RWPE2 (cell line): ENCODE data around the gene PSEN1.

ENCODE experiments used
- ATAC-seq: fragments of 200-7000 bp; cut with Tn5 transposase; 3 replicates; pipeline ENCODE4 v1.9.1; 2021; ENCODE audit warnings: low read depth
- DNase-seq: peaks from one replicate; pipeline ENCODE4 v3.0.0-alpha.2; 2020; ENCODE audit warnings: low spot score
- H3K27ac ChIP-seq: fragments of 450-650 bp; 2 replicates; pipeline ENCODE4 v1.5.1; 2017; ENCODE audit warnings: mild to moderate bottlenecking; ENCODE audit not compliant: poor library complexity, severe bottlenecking
- H3K27me3 ChIP-seq: fragments of 250-450 bp; sonication (Bioruptor Pico); 2 replicates; pipeline ENCODE4 v1.5.1; 2021; ENCODE audit warnings: mild to moderate bottlenecking, moderate library complexity; ENCODE audit not compliant: insufficient read depth, poor library complexity, severe bottlenecking
- H3K36me3 ChIP-seq: fragments of 250-450 bp; sonication (Bioruptor Pico); 2 replicates; pipeline ENCODE4 v1.5.1; 2020; ENCODE audit warnings: low read depth, mild to moderate bottlenecking, moderate library complexity
- H3K4me1 ChIP-seq: fragments of 250-450 bp; sonication (Bioruptor Pico); 2 replicates; pipeline ENCODE4 v1.5.1; 2021; ENCODE audit warnings: mild to moderate bottlenecking, moderate library complexity; ENCODE audit not compliant: insufficient read depth, poor library complexity, severe bottlenecking
- H3K4me3 ChIP-seq: fragments of 250-450 bp; sonication (Bioruptor Pico); 2 replicates; pipeline ENCODE4 v1.5.1; 2021; ENCODE audit warnings: mild to moderate bottlenecking, moderate library complexity; ENCODE audit not compliant: severe bottlenecking
- H3K9me3 ChIP-seq: fragments of 250-450 bp; sonication (Bioruptor Pico); 2 replicates; pipeline ENCODE4 v1.5.1; 2021; ENCODE audit warnings: mild to moderate bottlenecking, moderate library complexity; ENCODE audit not compliant: severe bottlenecking
- TF ChIP-seq, protein P1 (sequence below): fragments of 450-650 bp; IDR thresholded peaks from one replicate; pipeline ENCODE4 v1.5.1; 2017; ENCODE audit warnings: mild to moderate bottlenecking, moderate library complexity; ENCODE audit not compliant: poor library complexity, severe bottlenecking

The PSEN1 gene

DNA sequence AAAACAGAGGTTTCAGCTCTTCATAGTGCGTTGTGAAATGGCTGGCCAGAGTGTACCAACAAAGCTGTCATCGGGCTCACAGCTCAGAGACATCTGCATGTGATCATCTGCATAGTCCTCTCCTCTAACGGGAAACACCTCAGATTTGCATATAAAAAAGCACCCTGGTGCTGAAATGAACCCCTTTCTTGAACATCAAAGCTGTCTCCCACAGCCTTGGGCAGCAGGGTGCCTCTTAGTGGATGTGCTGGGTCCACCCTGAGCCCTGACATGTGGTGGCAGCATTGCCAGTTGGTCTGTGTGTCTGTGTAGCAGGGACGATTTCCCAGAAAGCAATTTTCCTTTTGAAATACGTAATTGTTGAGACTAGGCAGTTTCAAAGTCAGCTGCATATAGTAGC, 86.7 kb downstream of the PSEN1 start:
- peaks cover 3% of the 10 kb centered on the region for H3K4me1 ChIP-seq
- TF ChIP-seq, protein P1, sequence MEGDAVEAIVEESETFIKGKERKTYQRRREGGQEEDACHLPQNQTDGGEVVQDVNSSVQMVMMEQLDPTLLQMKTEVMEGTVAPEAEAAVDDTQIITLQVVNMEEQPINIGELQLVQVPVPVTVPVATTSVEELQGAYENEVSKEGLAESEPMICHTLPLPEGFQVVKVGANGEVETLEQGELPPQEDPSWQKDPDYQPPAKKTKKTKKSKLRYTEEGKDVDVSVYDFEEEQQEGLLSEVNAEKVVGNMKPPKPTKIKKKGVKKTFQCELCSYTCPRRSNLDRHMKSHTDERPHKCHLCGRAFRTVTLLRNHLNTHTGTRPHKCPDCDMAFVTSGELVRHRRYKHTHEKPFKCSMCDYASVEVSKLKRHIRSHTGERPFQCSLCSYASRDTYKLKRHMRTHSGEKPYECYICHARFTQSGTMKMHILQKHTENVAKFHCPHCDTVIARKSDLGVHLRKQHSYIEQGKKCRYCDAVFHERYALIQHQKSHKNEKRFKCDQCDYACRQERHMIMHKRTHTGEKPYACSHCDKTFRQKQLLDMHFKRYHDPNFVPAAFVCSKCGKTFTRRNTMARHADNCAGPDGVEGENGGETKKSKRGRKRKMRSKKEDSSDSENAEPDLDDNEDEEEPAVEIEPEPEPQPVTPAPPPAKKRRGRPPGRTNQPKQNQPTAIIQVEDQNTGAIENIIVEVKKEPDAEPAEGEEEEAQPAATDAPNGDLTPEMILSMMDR, result no peak
- H3K36me3 ChIP-seq, result peaks cover 22% of the 10 kb centered on the region
- no peaks in the 10 kb centered on the region for H3K27me3 ChIP-seq
- ATAC-seq, result no peak
- no peak for DNase-seq
- no peak overlapping the region for H3K4me3 ChIP-seq
- no peaks in the 10 kb centered on the region for H3K9me3 ChIP-seq
- no peak overlapping the region for H3K27ac ChIP-seq

DNA sequence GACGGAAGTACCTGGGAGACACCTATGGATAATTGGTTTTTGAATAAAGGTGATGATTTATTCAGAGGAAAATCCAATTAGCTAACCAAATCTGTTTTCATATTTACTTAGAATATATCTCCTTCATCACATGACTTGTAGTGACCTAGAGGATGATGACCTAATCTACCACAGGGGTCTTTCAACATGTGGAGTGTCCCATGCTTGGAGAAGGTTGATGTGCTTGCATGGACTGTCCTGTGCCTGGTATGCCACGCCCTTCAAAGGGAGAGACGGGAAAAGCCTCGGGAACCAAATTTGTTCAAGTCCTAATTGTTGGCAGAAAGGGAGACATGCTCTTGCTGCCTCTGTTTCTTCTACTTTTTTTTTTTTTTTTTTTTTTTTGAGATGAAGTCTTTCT, 89.2 kb downstream of the PSEN1 start:
- DNase-seq, result no peak
- TF ChIP-seq, protein P1, result no peak
- no peak for ATAC-seq
- no peaks in the 10 kb centered on the region for H3K27me3 ChIP-seq
- H3K9me3 ChIP-seq, result no peaks in the 10 kb centered on the region
- H3K36me3 ChIP-seq, result no peaks in the 10 kb centered on the region
- H3K27ac ChIP-seq, result no peak overlapping the region
- no peak overlapping the region for H3K4me3 ChIP-seq
- H3K4me1 ChIP-seq, result peaks cover 11% of the 10 kb centered on the region

DNA sequence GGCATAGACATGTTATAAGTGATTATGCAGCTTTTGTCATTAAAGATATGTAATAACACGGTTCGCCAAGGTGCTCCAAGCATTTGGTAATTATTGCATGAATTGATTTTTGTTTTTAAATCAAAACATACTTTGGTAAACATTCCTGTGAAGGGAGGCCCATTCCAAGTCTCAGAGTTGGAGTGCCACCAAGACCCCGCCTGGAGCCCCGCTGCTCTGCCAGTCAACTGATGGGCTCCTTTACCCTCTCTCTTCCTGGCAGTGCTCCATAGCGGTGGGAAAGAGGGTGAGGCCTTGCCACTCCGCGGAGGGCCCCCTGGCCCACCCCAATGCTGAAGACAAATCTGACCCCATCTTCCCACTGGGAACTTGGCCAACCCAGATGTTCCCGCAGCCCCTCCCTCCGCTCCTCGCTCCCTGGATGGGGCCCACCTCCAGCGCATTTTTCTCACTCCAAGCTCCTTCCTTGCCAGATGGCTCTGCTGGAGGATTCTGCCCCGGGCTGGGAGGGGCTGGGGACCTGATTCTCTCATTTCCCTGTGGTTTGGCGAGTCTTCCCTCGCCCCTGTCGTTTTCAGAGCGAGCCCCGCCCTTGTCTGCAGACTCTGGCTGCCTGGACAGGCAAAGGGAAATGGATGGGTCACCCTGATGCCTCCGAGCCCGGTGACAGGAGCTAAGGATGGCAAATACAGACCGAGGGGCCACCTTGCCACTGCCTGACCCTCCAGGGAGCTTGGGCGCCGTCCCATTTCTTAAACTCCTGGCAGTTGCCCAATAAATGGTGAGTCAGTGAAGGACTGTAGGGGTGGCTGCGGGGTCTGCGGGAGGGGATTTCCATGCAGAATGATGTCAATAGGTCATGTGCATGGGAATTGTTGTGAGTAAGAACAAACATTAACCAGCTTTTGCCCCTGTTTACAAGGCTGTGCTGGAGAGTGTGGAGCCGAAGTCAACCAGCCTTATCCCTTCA, 91.8 kb downstream of the PSEN1 start:
- no peak for DNase-seq

DNA sequence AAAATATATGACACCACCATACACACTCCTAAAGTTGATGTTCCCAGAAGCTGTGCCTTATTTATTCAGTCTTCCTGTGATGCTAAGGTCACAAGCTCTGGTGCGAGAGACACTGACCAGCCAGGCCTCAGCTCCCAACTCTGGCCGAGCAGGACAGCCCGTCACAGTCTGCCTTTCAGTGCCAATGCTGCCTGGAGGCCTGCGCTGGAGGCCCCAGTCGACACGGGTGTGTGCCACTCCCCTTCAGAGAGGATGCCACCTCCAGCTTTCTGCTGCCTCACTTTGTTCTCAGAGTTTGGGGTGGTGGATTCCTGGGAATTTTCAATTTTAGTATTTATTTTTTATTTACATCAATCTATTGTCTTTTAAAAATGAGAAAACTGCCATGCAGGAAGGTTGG, 93.7 kb downstream of the PSEN1 start:
- H3K36me3 ChIP-seq, result no peaks in the 10 kb centered on the region
- peaks cover 11% of the 10 kb centered on the region for H3K4me1 ChIP-seq
- H3K27me3 ChIP-seq, result peaks cover 6% of the 10 kb centered on the region
- H3K9me3 ChIP-seq, result no peaks in the 10 kb centered on the region
- DNase-seq (no peak), ATAC-seq (no peak)
- no peak overlapping the region for H3K27ac ChIP-seq
- TF ChIP-seq, protein P1, result no peak
- H3K4me3 ChIP-seq, result no peak overlapping the region

More for the DNA sequence above, 91.8 kb downstream of the PSEN1 start:
- TF ChIP-seq, protein P1, result no peak
- H3K27ac ChIP-seq, result peak overlapping the region; percentile 8
- ATAC-seq, result peak; percentile 71
- H3K36me3 ChIP-seq, result no peaks in the 10 kb centered on the region
- no peaks in the 10 kb centered on the region for H3K27me3 ChIP-seq
- H3K4me3 ChIP-seq, result no peak overlapping the region
- H3K9me3 ChIP-seq, result no peaks in the 10 kb centered on the region
- peaks cover 11% of the 10 kb centered on the region for H3K4me1 ChIP-seq
